Hepatocyte (in vitro differentiated cells): ENCODE measurements around the gene TLX2. TPM values are rescaled to one million over a fixed set of nuclear protein-coding genes. Genes with fewer than 3 reads are reported as not detected.

ENCODE experiments used
- DNase-seq: peaks from one replicate; pipeline ENCODE4 v3.0.0-alpha.2; 2016; ENCODE audit warnings: low spot score
- H2AFZ ChIP-seq: fragments of 200-600 bp; sonication (generic); 2 replicates; pipeline ENCODE4 v1.6.0; 2016; ENCODE audit warnings: antibody characterized with exemption, mild to moderate bottlenecking
- H3K27ac ChIP-seq: fragments of 200-600 bp; sonication (generic); 2 replicates; pipeline ENCODE4 v1.5.1; 2016; ENCODE audit warnings: mild to moderate bottlenecking
- H3K27me3 ChIP-seq: fragments of 200-600 bp; sonication (generic); 2 replicates; pipeline ENCODE4 v1.6.1; 2016
- H3K36me3 ChIP-seq: fragments of 200-600 bp; sonication (generic); replicated peaks from 2 replicates; pipeline ENCODE4 v1.5.1; 2016; ENCODE audit warnings: low read depth; ENCODE audit not compliant: insufficient read depth
- H3K4me1 ChIP-seq: fragments of 200-600 bp; sonication (generic); 2 replicates; pipeline ENCODE4 v1.5.1; 2016; ENCODE audit warnings: mild to moderate bottlenecking, moderate library complexity; ENCODE audit not compliant: insufficient read depth
- H3K4me2 ChIP-seq: fragments of 200-600 bp; sonication (generic); 2 replicates; pipeline ENCODE4 v1.6.0; 2016
- H3K4me3 ChIP-seq: fragments of 200-600 bp; sonication (generic); 2 replicates; pipeline ENCODE4 v1.5.1; 2016; ENCODE audit warnings: mild to moderate bottlenecking
- H3K79me2 ChIP-seq: fragments of 200-600 bp; sonication (generic); 2 replicates; pipeline ENCODE4 v1.6.0; 2017; ENCODE audit warnings: mild to moderate bottlenecking
- H3K9me2 ChIP-seq: fragments of 200-600 bp; sonication (generic); replicated peaks from 2 replicates; pipeline ENCODE4 v1.6.0; 2017; ENCODE audit warnings: mild to moderate bottlenecking; ENCODE audit not compliant: insufficient read depth
- H3K9me3 ChIP-seq: fragments of 200-600 bp; sonication (generic); 2 replicates; pipeline ENCODE4 v1.5.1; 2016; ENCODE audit warnings: low read depth, mild to moderate bottlenecking
- H4K20me1 ChIP-seq: fragments of 200-600 bp; sonication (generic); 2 replicates; pipeline ENCODE4 v1.6.0; 2016; ENCODE audit warnings: mild to moderate bottlenecking; ENCODE audit not compliant: insufficient read depth, poor library complexity, severe bottlenecking
- CTCF ChIP-seq: fragments of 200-600 bp; sonication (generic); IDR thresholded peaks from 2 replicates; pipeline ENCODE4 v1.5.1; 2016; ENCODE audit warnings: antibody characterized with exemption, mild to moderate bottlenecking; ENCODE audit not compliant: poor library complexity
- EZH2 ChIP-seq: fragments of 200-600 bp; sonication (generic); IDR thresholded peaks from 2 replicates; pipeline ENCODE4 v1.6.1; 2016; ENCODE audit warnings: antibody characterized with exemption, mild to moderate bottlenecking, borderline replicate concordance
- EZH2phosphoT487 ChIP-seq: fragments of 200-600 bp; sonication (generic); IDR thresholded peaks from one replicate; pipeline ENCODE4 v1.6.1; 2018; ENCODE audit warnings: antibody characterized with exemption, mild to moderate bottlenecking, low read depth, moderate library complexity; ENCODE audit not compliant: unreplicated experiment, severe bottlenecking
- WGBS: methylation state at CpG from one replicate; pipeline ENCODE4 v1.1.6; 2016; ENCODE audit warnings: low lambda C conversion rate; ENCODE audit errors: missing lambda C conversion rate; 5-methylcytosine and 5-hydroxymethylcytosine counted together
- polyA plus RNA-seq: library from polyadenylated mRNA; unstranded; fragments of >200 nt; fragmentation: Nextera tagmentation; extraction: Ambion mirVana; gene quantifications from 2 replicates; pipeline ENCODE4 v1.2.1, GENCODE V29; 2016
- total RNA-seq: library from RNA; depleted of rRNA; stranded (reverse); fragments of >200 nt; gene quantifications from 2 replicates; pipeline ENCODE4 v1.2.3, GENCODE V29; 2014

The TLX2 gene
- total and polyA plus RNA-seq, 2 experiments from 2014 or later = not detected

DNA sequence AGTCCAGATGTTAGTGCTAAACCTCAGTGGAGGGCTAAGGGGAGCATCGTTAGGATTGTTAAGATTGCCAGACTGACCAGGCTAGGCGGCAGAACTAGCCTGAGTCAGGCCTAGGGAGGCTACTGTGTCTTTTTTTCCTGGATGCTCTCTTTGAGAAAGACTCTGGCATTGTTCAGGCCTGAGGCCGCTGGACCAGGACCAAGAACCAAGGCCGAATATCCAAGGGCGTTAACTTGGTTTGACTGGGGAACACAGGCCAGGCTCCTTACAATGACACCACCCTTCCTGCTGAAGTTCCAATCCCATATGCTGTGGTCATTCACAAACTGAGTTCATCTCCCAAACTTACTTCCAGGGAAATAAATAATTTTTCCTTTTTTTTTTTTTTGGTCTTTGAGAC, 26.0 kb downstream of the TLX2 start:
- H3K27ac ChIP-seq = no peak overlapping the region
- H3K9me2 ChIP-seq = no peaks in the 10 kb centered on the region
- H3K4me2 ChIP-seq = no peak overlapping the region
- no peaks in the 10 kb centered on the region for H3K36me3 ChIP-seq
- TF ChIP-seq EZH2 = no peak
- TF ChIP-seq CTCF = no peak
- TF ChIP-seq EZH2phosphoT487 = no peak
- no peaks in the 10 kb centered on the region for H4K20me1 ChIP-seq
- no peaks in the 10 kb centered on the region for H3K9me3 ChIP-seq
- DNase-seq = no peak
- H3K4me1 ChIP-seq = no peaks in the 10 kb centered on the region
- WGBS = 94% methylated on average over 5 of the region's 5 CpGs
- no peaks in the 10 kb centered on the region for H3K79me2 ChIP-seq
- H2AFZ ChIP-seq = no peak overlapping the region
- H3K4me3 ChIP-seq = no peak overlapping the region
- no peaks in the 10 kb centered on the region for H3K27me3 ChIP-seq

DNA sequence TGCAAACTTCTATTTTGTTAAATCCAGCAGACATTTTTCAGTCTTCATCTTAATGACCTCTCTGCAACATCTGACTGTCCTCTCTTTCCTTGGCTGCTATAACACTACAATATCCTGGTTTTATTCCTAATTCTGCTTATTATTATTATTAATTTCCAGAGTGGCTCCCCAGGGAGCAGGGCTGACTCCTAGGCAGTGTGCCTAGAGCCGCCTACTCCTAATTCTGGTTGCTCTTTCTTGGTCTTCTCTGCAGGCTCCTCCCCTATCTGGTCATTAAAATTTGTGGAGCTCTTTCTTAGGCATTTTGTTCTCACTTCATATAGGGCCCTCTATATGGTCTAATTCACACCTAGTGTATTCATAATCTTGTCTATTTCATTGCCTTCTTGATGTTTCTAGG, 28.7 kb downstream of the TLX2 start:
- 96% methylated on average over 1 of the region's 1 CpG for WGBS
- H3K9me2 ChIP-seq = no peaks in the 10 kb centered on the region
- no peak overlapping the region for H2AFZ ChIP-seq
- no peak for DNase-seq
- H3K9me3 ChIP-seq = no peaks in the 10 kb centered on the region
- no peak overlapping the region for H3K4me3 ChIP-seq
- H3K36me3 ChIP-seq = no peaks in the 10 kb centered on the region
- H3K4me1 ChIP-seq = no peaks in the 10 kb centered on the region
- H3K79me2 ChIP-seq = no peaks in the 10 kb centered on the region
- no peaks in the 10 kb centered on the region for H4K20me1 ChIP-seq
- no peaks in the 10 kb centered on the region for H3K27me3 ChIP-seq
- no peak for TF ChIP-seq CTCF
- no peak for TF ChIP-seq EZH2
- no peak for TF ChIP-seq EZH2phosphoT487
- H3K4me2 ChIP-seq = no peak overlapping the region
- H3K27ac ChIP-seq = no peak overlapping the region

DNA sequence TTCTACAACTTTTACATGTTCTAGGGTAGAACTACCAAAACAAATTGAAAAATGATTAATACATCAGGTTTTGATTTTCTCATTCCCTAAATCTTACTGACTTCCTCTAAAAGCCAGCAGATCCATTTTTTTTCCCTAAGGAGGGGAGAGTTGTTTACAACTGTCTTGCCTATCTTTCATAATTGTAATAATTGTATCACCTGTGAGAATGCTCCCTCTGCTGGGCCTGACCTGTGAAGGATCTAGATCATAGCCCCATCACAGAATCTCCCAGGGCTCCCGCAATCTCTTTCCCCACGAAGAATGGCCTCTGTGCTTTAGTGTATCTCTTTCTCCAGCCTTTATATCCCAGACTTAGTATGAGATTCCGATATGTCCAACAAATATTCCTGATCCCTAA, 30.4 kb downstream of the TLX2 start:
- no peak for DNase-seq
- Histone ChIP-seq H4K20me1 (no peaks in the 10 kb centered on the region), H3K4me3 (no peak overlapping the region), H3K36me3 (no peaks in the 10 kb centered on the region), H3K4me2 (no peak overlapping the region), H3K9me3 (no peaks in the 10 kb centered on the region), H3K79me2 (no peaks in the 10 kb centered on the region), H3K27me3 (no peaks in the 10 kb centered on the region), H2AFZ (no peak overlapping the region), H3K9me2 (no peaks in the 10 kb centered on the region), H3K27ac (no peak overlapping the region), H3K4me1 (peaks cover 5% of the 10 kb centered on the region)
- 84% methylated on average over 3 of the region's 3 CpGs for WGBS
- TF ChIP-seq CTCF (peak; percentile 6), EZH2 (no peak), EZH2phosphoT487 (no peak)

GRCh38 chr2:74546004-74546403, 31.8 kb downstream of the TLX2 start:
- no peak overlapping the region for H3K4me2 ChIP-seq
- no peaks in the 10 kb centered on the region for H3K9me3 ChIP-seq
- no peak overlapping the region for H3K27ac ChIP-seq
- H3K4me3 ChIP-seq = no peak overlapping the region
- TF ChIP-seq CTCF (no peak), EZH2 (no peak)
- DNase-seq = no peak
- no peak overlapping the region for H2AFZ ChIP-seq
- no peaks in the 10 kb centered on the region for H3K9me2 ChIP-seq
- WGBS = 73% methylated on average over 3 of the region's 3 CpGs
- H3K36me3 ChIP-seq = no peaks in the 10 kb centered on the region
- peaks cover 5% of the 10 kb centered on the region for H3K4me1 ChIP-seq
- H3K27me3 ChIP-seq = no peaks in the 10 kb centered on the region
- H3K79me2 ChIP-seq = no peaks in the 10 kb centered on the region
- H4K20me1 ChIP-seq = no peaks in the 10 kb centered on the region
